HG03342 (cell line): ENCODE measurements around the gene NFKB1.

Experiments used
- ATAC-seq: cut with Tn5 transposase; IDR thresholded peaks from one replicate; pipeline ENCODE4 v1.9.1; 2021; ENCODE audit warnings: mild to moderate bottlenecking, moderate library complexity; ENCODE audit not compliant: unreplicated experiment

The NFKB1 gene

DNA sequence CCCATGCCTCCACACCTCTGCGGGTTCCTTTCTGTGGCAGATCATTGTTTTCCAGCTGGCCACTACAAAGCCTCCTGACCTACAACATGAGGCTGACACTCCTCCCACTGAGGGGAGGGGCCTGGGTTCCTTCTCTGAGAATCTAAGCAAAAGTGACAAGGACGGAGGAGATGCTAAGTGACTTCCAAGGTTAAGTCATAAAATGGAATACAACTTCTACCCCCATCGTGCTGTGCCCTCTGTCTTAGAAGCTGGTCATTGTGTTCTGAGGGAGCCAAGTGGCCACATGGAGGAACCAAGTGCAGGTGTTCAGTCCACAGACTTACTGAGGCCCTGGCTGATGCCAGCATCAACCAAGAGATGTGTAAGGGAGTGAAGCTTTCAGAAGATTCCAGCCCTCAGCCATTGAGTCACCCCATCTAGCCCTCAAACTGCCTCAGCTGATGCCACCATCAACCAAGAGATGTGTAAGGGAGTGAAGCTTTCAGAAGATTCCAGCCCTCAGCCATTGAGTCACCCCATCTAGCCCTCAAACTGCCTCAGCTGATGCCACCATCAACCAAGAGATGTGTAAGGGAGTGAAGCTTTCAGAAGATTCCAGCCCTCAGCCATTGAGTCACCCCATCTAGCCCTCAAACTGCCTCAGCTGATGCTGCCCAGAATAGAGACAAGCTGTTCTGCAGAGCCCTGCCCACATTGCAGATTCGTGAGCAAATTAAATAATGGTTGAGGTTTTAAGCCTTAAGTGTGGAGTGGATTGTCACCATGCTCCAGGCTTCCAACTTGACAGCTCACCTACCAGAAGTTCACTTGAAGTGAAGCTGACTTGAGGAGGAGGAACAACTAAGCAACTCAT lies 118.8 kb downstream of the NFKB1 start:
- peak; percentile 15 for ATAC-seq

DNA sequence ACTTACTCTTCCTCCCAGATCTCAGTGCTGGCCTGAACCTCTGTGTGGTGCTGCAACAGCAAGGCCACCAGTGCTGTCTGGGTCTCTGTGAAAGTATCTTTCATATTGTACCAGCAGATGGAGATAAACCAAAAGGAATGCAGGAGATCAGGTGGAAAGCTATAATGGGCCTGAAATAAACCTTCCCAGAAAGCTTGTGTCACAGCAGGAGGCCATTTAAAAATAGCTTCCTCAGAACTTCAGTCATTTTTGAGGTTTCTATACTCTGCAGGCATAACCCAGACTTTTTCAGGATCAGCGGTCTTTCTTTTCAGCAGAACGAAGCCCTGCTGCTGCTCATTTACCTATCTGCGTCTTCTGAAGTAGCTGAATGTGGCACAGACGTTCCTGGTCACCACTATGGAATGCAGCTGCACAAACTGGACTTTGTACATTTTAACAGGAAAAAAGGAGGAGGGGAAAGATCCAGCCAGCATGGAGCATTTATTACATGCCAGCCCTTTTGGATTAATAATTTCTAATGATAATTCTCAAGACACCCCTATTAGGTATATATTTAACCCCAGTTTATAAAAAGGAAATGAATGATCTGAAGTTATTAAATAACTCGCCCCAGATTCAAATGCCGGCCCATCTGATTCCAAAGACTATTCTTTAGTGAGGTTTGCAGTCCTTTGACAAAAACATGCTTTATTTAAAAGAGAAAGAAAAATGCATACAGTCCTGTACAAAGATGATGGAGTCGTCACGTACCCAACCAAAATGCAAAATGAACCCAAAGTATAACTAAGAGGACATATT lies 119.7 kb downstream of the NFKB1 start:
- peak; percentile 67 for ATAC-seq

DNA sequence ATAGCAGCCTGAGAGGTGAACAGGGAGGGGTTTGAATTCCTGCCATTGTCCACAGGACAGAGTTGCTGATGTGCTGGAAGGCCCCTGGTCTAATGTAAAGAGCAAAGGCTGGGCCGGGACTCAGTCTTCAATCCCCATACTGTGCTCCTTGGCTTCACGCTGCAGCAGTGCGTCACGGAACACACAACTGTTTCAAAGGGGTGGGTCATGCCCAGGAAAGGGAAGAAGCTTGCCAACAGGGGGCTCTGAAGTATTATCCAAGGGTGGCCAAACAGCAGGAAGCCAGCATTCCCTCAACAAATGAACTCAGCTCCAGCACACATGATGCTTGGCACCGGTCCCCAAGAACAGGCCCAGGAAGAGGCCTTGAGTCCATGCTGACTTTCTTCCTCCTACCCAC lies 122.5 kb downstream of the NFKB1 start:
- ATAC-seq: no peak

- no peak for ATAC-seq
Observed at GRCh38 chr4:102624505-102624904, 123.3 kb downstream of the NFKB1 start.

DNA sequence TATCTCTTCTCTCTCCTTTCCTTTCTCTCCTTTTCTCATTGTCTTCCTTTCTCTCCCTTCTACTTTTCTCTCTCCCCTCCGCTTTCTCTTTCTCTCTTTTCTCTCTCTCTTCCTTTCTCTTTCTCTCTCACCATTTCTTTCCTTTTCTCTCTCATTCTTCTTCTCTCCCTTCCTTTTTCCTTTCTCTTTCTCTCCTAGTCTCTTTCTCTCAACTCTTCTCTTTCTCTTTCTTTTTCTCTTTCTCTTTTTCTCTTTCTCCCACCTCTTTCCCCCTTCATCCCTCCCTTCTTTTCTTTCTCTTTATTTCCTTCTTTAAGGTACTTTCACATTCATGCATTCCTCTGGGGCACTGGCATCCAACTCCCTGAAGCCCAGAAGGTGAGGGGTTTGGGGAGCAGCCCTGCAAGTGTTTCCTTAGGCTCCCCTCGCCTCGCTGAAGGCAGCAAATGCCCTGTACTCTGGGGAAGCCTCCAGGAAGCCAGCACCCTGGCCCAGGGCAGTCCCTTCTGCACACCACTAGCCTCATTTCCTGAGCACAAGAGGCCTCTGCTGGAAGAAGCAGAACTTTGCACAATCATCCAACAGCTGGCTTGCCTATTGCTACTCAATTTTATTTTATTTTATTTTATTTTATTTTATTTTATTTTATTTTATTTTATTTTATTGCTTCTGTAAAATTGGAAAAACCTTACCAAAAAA lies 124.2 kb downstream of the NFKB1 start:
- peak; percentile 89 for ATAC-seq

GRCh38 chr4:102627831-102628523 lies 126.8 kb downstream of the NFKB1 start:
- ATAC-seq: no peak

DNA sequence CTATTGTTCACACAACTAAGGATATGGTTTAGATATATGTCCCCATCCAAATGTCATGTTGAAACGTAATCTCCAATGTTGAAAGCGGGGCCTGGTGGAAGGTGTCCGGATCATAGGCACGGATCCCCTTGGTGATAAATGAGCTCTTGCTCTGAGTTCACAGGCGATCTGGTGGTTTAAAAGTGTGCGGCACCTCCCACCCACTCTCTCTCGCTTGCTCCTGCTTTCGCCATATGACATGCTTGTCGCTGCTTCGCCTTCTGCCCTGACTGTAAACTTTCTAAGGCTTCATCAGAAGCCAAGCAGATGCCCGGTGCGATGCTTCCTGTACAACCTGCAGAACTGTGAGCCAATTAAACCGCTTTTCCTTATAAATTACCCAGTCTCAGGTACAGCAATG lies 128.5 kb downstream of the NFKB1 start:
- no peak for ATAC-seq

DNA sequence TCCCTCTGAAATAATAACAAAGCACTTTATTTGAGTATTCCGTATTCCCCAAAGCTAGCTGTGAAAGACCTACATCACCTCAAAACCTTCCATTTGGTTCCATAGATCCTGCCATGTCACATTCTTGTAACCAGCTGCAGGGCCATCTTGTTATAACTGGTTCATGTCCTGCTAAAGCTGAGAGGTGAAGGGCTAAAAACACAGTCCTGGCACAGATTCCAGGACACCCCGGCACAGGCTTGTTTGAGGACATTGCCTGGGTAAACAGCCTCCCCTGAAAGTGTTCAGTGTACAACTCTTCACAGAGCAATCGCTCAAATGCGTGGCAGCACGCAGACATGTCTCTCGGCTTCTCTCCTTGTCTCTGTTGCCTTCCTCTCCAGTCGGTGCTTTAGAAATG lies 130.5 kb downstream of the NFKB1 start:
- no peak for ATAC-seq

DNA sequence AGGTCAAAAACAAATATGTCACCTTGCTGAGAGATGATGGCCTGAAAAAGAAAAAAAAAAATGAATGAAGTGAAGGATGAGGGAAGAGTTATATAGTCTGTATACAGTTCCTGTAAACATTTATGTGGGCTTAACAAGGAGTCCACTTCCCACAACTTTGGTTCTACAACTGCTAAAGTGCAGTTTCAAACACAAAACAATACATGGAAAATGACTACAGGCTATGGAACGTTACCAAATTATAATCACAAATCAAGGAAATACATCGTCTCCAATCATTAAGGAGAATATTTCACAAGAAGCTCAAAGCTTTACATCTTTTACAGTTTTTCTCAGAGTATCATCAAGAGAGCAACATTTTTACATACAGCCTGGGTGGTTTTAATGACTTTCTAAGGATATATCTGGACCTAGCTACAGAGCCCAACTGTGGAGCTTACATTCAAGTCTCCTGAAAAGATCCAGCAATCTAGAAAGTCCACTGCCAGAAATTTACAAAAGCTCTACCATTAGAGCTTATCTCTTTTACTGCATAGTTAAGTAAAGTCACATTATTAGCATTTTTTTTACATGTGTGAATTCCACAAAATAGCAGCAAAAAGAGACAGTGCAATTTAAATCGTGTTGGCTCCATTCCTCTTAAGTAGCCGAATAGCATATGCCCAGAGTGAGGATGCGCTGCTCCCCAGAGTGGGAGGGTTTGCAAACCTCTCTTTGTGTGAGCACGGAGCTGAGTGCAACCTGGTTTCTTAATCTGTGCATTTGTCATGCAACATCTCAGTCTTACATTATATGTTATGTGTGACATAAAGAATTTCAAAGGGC lies 131.3 kb downstream of the NFKB1 start:
- no peak for ATAC-seq

- no peak for ATAC-seq
Observed at GRCh38 chr4:102633100-102633499, 131.9 kb downstream of the NFKB1 start.

GRCh38 chr4:102637391-102637790 lies 136.2 kb downstream of the NFKB1 start:
- no peak for ATAC-seq

DNA sequence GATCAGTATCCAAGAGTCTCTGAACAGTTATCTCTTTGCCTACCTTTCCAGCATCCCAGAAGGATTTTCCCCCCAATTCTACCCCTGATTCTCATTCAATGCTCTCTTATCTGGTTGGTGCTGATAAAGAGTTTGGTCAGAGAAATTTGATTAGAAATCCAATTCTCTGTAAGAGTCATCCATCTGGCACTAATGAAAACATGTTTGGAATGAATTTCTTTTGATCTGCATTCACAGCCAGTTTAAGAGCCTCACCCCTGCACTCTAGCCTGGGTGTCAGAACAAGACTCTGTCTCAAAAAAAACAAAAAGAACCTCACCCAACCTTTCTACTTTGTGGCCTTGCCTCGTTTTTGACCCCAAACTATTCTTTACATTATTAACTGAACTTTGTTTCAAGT lies 137.5 kb downstream of the NFKB1 start:
- ATAC-seq: no peak

- no peak for ATAC-seq
Observed at GRCh38 chr4:102639598-102639997, 138.4 kb downstream of the NFKB1 start.

DNA sequence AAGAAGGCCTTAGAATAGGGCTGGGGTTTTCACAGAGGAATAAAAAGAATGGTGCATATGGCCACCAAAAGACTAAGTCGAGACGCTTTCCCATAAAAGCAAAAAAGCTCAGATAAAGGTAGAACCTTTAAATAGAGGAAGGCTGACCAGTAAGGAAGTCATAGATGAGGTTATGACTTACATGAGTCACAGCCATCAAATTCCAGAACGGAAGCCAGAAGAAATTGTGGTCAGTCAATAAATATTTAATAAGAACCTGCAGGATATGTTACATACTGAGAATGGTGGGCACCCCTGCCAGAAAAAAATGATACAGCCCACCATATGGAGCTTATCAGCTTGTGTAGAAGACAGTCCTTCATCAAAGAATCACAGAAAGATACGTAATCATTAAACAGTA lies 139.5 kb downstream of the NFKB1 start:
- no peak for ATAC-seq

DNA sequence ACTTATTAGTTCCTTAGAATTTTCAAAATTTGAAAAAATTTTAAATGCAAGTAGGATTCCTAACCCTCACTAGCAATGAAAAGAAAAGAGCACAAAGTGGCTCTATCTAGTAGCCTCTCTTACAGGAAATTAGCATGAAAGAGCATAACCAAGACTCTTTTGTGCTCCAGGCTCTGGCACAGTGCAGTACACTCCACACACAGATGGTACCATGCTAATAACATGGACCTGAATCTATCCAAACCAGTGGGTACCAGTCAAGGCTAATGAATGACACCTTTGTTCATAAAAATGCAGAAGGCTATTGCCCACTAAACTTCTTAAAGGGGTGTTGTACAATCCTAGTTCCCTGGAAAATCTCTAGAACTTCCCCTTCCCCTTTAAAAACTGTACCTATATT lies 140.6 kb downstream of the NFKB1 start:
- ATAC-seq: no peak

- no peak for ATAC-seq
Observed at GRCh38 chr4:102642631-102643298, 141.6 kb downstream of the NFKB1 start.

GRCh38 chr4:102647117-102647516 lies 146.0 kb downstream of the NFKB1 start:
- no peak for ATAC-seq

- ATAC-seq: no peak
Observed at GRCh38 chr4:102657206-102657605, 156.0 kb downstream of the NFKB1 start.

GRCh38 chr4:102663073-102663472 lies 161.9 kb downstream of the NFKB1 start:
- no peak for ATAC-seq

- ATAC-seq: no peak
Observed at GRCh38 chr4:102665527-102665926, 164.4 kb downstream of the NFKB1 start.
